ENCODE results near the gene OS9.

DNA sequence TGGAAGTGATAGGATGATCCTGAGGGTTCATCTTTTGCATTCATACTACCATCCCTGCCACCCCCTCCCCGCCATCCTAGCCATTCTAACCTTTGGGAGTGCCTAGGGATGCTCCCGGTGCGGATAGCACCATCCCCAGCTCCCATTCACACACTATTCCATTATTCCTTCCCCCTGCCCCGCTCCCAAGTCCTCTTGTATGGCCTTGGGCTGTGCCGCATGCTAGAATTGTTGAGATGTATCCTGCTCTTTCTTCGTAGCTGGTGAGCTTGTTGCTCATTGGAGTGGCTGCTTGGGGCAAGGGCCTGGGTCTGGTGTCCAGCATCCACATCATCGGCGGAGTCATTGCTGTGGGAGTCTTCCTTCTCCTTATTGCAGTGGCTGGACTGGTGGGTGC lies 51.6 kb downstream of the OS9 start:
- TF ChIP-seq, protein P1, sequence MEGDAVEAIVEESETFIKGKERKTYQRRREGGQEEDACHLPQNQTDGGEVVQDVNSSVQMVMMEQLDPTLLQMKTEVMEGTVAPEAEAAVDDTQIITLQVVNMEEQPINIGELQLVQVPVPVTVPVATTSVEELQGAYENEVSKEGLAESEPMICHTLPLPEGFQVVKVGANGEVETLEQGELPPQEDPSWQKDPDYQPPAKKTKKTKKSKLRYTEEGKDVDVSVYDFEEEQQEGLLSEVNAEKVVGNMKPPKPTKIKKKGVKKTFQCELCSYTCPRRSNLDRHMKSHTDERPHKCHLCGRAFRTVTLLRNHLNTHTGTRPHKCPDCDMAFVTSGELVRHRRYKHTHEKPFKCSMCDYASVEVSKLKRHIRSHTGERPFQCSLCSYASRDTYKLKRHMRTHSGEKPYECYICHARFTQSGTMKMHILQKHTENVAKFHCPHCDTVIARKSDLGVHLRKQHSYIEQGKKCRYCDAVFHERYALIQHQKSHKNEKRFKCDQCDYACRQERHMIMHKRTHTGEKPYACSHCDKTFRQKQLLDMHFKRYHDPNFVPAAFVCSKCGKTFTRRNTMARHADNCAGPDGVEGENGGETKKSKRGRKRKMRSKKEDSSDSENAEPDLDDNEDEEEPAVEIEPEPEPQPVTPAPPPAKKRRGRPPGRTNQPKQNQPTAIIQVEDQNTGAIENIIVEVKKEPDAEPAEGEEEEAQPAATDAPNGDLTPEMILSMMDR (IDR thresholded peaks at IDR 0.05), result no peak
- TF ChIP-seq POLR2AphosphoS5 (IDR thresholded peaks at IDR 0.05), result no peak
- no peak for TF ChIP-seq POLR2A (IDR thresholded peaks at IDR 0.05)
- TF ChIP-seq EP300 (IDR thresholded peaks at IDR 0.05), result no peak

Measured in sigmoid colon (tissue), 4 donors.